Measurements from ENCODE around the gene RCAN1. TPM values are rescaled to one million over a fixed set of nuclear protein-coding genes. Genes with fewer than 3 reads are reported as not detected.

RCAN1 gene
- total and polyA plus RNA-seq, 2 of the 13 experiments (the other 11 are each of a cell fraction or from before 2014, with no cell fraction given), result 9.4 to 34.1 TPM

- TF ChIP-seq, protein P1, sequence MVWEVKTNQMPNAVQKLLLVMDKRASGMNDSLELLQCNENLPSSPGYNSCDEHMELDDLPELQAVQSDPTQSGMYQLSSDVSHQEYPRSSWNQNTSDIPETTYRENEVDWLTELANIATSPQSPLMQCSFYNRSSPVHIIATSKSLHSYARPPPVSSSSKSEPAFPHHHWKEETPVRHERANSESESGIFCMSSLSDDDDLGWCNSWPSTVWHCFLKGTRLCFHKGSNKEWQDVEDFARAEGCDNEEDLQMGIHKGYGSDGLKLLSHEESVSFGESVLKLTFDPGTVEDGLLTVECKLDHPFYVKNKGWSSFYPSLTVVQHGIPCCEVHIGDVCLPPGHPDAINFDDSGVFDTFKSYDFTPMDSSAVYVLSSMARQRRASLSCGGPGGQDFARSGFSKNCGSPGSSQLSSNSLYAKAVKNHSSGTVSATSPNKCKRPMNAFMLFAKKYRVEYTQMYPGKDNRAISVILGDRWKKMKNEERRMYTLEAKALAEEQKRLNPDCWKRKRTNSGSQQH (CRISPR knock-in tag; IDR thresholded peaks at IDR 0.05; ENCODE audit: low read depth), result no peak
- TF ChIP-seq ZNF660 (CRISPR knock-in tag; IDR thresholded peaks at IDR 0.05; ENCODE audit: borderline replicate concordance, low read depth), result no peak
- 0 out of 2 replicates have a peak, but pooled peaks have one; percentile 7 for TF ChIP-seq HDAC2 (CRISPR knock-in tag; IDR thresholded peaks at IDR 0.05)
- TF ChIP-seq NAIF1 (CRISPR knock-in tag; IDR thresholded peaks at IDR 0.05; ENCODE audit: borderline replicate concordance), result no peak
- no peak for TF ChIP-seq ZFX (CRISPR knock-in tag; IDR thresholded peaks at IDR 0.05; ENCODE audit: low read depth)
- no peak for TF ChIP-seq ZBTB3 (CRISPR knock-in tag; IDR thresholded peaks at IDR 0.05; ENCODE audit: borderline replicate concordance, low read depth)
- TF ChIP-seq SNRNP70 (IDR thresholded peaks at IDR 0.05; ENCODE audit: low read depth, low read length), result no peak
- no peak for TF ChIP-seq ZNF652 (CRISPR knock-in tag; IDR thresholded peaks at IDR 0.05; ENCODE audit: borderline replicate concordance, low read depth)
- 0 out of 2 replicates have a peak, but pooled peaks have one; percentile 25 for TF ChIP-seq NR2C2 (CRISPR knock-in tag; IDR thresholded peaks at IDR 0.05; ENCODE audit: borderline replicate concordance)
- 0 out of 2 replicates have a peak, but pooled peaks have one; percentile 25 for TF ChIP-seq ARNT2 (CRISPR knock-in tag; IDR thresholded peaks at IDR 0.05; ENCODE audit: low read depth)
- TF ChIP-seq, protein P2, sequence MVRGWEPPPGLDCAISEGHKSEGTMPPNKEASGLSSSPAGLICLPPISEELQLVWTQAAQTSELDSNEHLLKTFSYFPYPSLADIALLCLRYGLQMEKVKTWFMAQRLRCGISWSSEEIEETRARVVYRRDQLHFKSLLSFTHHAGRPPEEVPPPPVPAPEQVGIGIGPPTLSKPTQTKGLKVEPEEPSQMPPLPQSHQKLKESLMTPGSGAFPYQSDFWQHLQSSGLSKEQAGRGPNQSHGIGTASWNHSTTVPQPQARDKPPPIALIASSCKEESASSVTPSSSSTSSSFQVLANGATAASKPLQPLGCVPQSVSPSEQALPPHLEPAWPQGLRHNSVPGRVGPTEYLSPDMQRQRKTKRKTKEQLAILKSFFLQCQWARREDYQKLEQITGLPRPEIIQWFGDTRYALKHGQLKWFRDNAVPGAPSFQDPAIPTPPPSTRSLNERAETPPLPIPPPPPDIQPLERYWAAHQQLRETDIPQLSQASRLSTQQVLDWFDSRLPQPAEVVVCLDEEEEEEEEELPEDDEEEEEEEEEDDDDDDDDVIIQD (CRISPR knock-in tag; IDR thresholded peaks at IDR 0.05; ENCODE audit: low read depth), result no peak
- TF ChIP-seq, protein P3, sequence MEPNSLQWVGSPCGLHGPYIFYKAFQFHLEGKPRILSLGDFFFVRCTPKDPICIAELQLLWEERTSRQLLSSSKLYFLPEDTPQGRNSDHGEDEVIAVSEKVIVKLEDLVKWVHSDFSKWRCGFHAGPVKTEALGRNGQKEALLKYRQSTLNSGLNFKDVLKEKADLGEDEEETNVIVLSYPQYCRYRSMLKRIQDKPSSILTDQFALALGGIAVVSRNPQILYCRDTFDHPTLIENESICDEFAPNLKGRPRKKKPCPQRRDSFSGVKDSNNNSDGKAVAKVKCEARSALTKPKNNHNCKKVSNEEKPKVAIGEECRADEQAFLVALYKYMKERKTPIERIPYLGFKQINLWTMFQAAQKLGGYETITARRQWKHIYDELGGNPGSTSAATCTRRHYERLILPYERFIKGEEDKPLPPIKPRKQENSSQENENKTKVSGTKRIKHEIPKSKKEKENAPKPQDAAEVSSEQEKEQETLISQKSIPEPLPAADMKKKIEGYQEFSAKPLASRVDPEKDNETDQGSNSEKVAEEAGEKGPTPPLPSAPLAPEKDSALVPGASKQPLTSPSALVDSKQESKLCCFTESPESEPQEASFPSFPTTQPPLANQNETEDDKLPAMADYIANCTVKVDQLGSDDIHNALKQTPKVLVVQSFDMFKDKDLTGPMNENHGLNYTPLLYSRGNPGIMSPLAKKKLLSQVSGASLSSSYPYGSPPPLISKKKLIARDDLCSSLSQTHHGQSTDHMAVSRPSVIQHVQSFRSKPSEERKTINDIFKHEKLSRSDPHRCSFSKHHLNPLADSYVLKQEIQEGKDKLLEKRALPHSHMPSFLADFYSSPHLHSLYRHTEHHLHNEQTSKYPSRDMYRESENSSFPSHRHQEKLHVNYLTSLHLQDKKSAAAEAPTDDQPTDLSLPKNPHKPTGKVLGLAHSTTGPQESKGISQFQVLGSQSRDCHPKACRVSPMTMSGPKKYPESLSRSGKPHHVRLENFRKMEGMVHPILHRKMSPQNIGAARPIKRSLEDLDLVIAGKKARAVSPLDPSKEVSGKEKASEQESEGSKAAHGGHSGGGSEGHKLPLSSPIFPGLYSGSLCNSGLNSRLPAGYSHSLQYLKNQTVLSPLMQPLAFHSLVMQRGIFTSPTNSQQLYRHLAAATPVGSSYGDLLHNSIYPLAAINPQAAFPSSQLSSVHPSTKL (CRISPR knock-in tag; IDR thresholded peaks at IDR 0.05), result 0 out of 2 replicates have a peak, but pooled peaks have one; percentile 15
- no peak for TF ChIP-seq STAG1 (CRISPR knock-in tag; IDR thresholded peaks at IDR 0.05)
- no peak for TF ChIP-seq GFI1 (CRISPR knock-in tag; IDR thresholded peaks at IDR 0.05; ENCODE audit: borderline replicate concordance)
- peak; percentile 32; the same call in 1 of the 2 replicates for TF ChIP-seq NCOR1 (IDR thresholded peaks at IDR 0.05; ENCODE audit: borderline replicate concordance, low read length)
- TF ChIP-seq ZNF564 (CRISPR knock-in tag; IDR thresholded peaks at IDR 0.05), result no peak
- TF ChIP-seq, protein P4, sequence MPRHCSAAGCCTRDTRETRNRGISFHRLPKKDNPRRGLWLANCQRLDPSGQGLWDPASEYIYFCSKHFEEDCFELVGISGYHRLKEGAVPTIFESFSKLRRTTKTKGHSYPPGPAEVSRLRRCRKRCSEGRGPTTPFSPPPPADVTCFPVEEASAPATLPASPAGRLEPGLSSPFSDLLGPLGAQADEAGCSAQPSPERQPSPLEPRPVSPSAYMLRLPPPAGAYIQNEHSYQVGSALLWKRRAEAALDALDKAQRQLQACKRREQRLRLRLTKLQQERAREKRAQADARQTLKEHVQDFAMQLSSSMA (CRISPR knock-in tag; IDR thresholded peaks at IDR 0.05), result no peak
- no peak for TF ChIP-seq ZNF333 (CRISPR knock-in tag; IDR thresholded peaks at IDR 0.05; ENCODE audit: borderline replicate concordance)
- no peak for TF ChIP-seq AGO1 (IDR thresholded peaks at IDR 0.05; ENCODE audit: low read depth, low read length, poor library complexity, severe bottlenecking)
- TF ChIP-seq ZNF292 (CRISPR knock-in tag; IDR thresholded peaks at IDR 0.05; ENCODE audit: borderline replicate concordance, low read depth), result peak; percentile 71; the same call in 1 of the 2 replicates
- TF ChIP-seq KLF12 (CRISPR knock-in tag; IDR thresholded peaks at IDR 0.05; ENCODE audit: borderline replicate concordance), result no peak
Observed at GRCh38 chr21:34545079-34545884, 69.6 kb downstream of the RCAN1 start (continued).

Data from HepG2 (cell line).